Retinal pigment epithelial cell (primary cell): ENCODE measurements around the gene UBE2J2.
"Not testable (repeated sequence)": the region's sequence is repeated elsewhere in the genome, so short reads cannot be mapped to it uniquely, and the experiment has no call there.

ENCODE experiments used
- DNase-seq: peaks from one replicate; pipeline ENCODE4 v3.0.0-alpha.2; 2010; ENCODE audit warnings: low read depth
- H3K4me3 ChIP-seq: 2 replicates; pipeline ENCODE4 v1.5.1; 2011; ENCODE audit warnings: mild to moderate bottlenecking, low read length, control low read depth, moderate library complexity
- TF ChIP-seq, protein P1 (sequence below): conservative IDR thresholded peaks from 2 replicates; pipeline ENCODE4 v1.5.1; 2011; ENCODE audit warnings: low read depth, low read length, control low read depth, inconsistent platforms

UBE2J2 gene

DNA sequence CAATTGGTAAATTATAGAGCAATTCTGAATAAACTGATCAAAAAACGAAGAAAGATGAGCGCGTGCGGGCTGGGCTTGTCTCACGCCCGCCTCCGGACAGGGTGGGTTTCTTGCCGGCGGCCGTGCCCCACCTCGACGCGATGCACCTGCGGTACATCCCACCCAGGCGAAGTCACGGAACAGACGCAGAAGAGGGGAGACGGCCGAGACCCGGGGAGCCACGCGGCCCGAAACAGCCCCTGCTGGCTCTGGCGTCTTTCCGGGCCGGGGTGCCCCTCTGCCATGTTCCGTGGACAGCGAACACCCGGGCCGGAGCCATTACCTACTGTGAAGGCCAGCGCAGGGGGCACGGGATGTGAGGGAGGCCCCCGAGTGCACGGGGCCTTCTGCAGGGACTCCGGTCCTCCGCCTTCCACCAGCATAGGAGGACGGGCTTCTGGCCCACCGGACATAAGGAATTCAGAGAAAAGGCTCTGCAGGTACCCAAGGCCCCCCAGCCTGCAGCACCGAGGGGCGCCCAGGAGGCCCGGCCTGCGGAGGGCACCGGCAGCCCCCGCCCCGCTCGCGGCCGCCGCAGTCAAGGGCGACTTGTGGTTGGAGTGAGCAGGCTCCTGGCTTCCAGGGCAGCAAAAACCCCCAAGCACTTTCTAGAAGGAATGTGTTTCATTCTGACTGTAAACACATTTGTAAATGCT, 19.5 kb downstream of the UBE2J2 start:
- DNase-seq: no peak
- no peak overlapping the region for H3K4me3 ChIP-seq
- TF ChIP-seq, protein P1, sequence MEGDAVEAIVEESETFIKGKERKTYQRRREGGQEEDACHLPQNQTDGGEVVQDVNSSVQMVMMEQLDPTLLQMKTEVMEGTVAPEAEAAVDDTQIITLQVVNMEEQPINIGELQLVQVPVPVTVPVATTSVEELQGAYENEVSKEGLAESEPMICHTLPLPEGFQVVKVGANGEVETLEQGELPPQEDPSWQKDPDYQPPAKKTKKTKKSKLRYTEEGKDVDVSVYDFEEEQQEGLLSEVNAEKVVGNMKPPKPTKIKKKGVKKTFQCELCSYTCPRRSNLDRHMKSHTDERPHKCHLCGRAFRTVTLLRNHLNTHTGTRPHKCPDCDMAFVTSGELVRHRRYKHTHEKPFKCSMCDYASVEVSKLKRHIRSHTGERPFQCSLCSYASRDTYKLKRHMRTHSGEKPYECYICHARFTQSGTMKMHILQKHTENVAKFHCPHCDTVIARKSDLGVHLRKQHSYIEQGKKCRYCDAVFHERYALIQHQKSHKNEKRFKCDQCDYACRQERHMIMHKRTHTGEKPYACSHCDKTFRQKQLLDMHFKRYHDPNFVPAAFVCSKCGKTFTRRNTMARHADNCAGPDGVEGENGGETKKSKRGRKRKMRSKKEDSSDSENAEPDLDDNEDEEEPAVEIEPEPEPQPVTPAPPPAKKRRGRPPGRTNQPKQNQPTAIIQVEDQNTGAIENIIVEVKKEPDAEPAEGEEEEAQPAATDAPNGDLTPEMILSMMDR: no peak

DNA sequence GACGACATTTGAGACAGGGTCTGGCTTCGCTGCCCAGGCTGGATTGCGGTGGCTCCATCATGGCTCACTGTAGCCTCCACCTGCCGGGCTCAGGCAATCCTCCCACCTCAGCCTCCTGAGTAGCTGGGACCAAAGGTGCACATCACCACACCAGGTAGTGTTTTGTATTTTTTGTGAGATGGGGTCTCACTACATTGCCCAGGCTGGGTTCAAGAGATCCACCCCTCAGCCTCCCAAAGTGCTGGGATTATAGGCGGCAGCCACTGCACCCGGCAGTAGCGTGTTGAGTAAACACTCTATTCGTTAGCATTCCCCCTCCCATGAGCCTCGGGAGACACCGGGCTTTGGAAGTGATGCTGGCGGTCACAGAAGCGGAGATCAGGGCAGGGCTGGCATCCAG, 20.3 kb downstream of the UBE2J2 start:
- no peak overlapping the region for H3K4me3 ChIP-seq
- TF ChIP-seq, protein P1: no peak
- no peak for DNase-seq

DNA sequence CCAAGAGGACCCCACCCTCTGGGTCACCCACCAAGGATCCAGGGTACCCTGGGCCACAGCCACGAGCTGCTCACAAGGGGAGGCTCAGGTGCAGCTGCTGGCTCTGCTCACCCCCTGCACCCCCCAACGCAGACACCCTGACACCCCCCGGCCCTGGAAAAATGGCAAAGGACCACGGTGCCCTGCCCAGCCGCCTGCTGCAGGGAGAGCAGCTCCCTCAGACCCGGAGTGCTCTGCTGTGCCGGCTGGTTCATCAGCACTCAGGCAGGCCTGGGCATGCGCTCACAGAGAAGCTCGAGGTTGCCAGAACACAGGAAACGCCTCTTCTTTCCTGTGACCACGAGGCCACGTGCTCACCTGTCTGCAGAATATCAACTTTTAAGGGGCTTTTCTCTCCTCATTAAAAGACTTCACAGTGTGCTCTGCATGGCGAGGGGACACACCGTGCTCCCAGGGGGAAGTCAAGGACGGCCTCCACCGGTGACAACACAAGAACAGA, 22.8 kb downstream of the UBE2J2 start:
- TF ChIP-seq, protein P1: no peak
- DNase-seq: no peak
- H3K4me3 ChIP-seq: no peak overlapping the region

DNA sequence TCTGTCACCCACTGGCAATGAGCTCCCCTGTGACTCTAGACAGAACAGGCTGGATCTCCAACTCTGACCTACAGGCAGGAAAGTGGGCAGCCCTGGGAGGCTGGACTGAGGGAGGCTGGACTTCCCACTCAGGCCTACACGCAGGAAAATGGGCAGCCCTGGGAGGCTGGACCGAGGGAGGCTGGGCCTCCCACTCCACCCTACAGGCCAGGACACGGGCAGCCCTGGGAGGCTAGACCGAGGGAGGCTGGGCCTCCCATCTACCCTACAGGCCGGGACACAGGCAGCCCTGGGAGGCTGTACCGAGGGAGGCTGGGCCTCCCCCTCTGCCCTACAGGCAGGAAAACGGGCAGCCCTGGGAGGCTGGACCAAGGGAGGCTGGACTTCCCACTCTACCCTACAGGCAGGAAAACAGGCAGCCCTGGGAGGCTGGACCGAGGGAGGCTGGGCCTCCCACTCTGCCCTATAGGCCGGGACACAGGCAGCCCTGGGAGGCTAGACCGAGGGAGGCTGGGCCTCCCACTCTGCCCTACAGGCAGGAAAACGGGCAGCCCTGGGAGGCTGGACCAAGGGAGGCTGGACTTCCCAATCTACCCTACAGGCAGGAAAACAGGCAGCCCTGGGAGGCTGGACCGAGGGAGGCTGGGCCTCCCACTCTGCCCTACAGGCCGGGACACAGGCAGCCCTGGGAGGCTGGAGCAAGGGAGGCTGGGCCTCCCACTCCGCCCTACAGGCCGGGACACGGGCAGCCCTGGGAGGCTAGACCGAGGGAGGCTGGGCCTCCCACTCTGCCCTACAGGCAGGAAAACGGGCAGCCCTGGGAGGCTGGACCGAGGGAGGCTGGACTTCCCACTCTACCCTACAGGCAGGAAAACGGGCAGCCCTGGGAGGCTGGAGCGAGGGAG, 25.4 kb downstream of the UBE2J2 start:
- DNase-seq, H3K4me3 ChIP-seq: not testable (repeated sequence)

DNA sequence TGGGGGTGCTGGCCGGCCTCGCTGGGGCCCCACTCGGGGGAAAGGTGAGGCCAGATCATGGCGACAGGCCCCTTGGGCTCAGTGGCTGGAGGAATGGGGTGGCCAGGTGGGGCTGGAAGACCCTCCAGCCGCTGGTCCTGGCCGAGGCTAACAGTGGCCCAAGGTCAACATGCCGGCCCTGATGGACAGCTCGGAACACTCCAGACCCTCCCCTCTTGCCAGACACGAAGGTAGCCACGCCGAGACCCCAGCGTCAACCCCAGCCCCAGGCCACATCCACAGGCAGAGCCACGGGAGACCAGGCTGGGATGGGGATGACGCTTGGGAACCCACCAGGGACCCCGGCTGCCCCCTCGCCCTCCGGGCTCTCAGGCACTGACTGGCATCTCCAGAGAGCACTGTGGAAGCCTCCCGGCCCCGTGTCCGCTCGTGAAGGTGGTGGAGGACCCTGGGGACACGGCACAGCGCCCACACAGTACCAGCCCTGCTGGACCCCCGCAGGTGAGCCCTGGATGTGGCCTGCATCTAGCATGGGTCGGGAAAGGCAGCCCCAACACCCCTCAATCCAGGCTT, 26.2 kb downstream of the UBE2J2 start:
- no peak for DNase-seq
- TF ChIP-seq, protein P1: no peak
- H3K4me3 ChIP-seq: no peak overlapping the region

DNA sequence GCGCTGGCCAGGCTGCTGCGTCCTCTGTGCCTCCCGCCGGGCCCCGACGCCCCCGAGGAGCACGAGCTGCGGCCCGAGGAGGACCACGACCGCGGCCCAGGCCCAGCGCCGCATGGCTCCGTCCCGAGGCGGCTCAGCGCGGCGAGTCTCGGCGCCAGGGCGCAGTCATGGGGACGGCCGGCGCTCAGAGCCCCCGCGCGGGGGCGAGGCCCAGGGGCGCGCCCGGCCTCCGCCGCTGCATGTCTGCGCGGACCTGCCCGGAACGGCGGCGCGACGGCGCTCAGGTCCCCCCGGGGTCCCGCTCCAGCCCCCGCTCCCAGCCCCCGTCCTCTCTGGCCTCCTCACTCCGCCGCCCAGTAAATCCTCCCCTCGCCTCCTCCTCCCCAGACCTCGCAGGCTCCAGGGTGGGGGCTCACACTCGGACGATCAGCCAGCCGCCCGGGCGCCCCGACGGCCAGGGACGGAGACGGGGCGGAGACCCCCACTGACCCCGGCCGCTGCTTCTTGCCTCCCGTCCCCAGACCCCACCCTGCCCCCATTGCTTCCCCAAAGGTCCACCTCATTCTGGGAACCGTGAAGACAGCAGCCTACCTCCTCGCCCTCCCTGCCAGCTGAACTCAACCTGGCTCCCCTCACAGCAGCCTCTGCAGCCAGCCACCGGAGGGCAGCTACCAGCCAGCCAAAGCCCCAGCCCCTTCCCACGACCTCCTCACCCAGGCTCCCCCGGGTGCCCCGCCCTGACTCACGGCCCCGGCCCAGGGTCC, 26.9 kb downstream of the UBE2J2 start, which contains the start of gene C1QTNF12:
Gene C1QTNF12 (minus strand): TSS at position 146 of the 764 bp plus-strand sequence. CDS start 32 bp downstream, at position 114.
- TF ChIP-seq, protein P1: no peak
- no peak for DNase-seq
- H3K4me3 ChIP-seq: no peak within 1 kb of the TSS
